ENCODE results near the gene ACTL7A. TPM values are rescaled to one million over a fixed set of nuclear protein-coding genes. Genes with fewer than 3 reads are reported as not detected.
"Not testable (repeated sequence)": the region's sequence is repeated elsewhere in the genome, so short reads cannot be mapped to it uniquely, and the experiment has no call there.

Gene ACTL7A
- total RNA-seq, 2 donors from 2014 or later: not detected

DNA sequence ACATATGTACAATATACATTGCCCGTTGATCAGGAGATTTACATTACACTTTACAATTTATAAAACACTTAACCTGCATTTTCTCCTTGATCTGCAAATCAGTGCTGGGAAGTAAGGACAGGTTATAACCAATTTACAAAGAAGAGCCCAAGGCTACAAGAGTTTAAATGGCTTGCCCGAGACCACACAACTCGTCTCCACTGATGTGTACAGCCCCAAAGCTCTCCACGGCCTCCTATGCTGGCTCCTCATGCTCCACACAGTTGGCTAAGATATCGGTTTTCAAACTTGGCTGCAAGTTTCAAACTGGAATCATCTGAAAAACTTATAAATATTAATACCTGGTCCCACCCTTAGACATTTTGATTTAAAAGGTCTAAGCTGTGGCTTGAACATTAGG, 16.6 kb upstream of the ACTL7A start:
- ATAC-seq: no peak
- intact Hi-C loops (cut with DNase I): no loop called here
- no peak for DNase-seq

DNA sequence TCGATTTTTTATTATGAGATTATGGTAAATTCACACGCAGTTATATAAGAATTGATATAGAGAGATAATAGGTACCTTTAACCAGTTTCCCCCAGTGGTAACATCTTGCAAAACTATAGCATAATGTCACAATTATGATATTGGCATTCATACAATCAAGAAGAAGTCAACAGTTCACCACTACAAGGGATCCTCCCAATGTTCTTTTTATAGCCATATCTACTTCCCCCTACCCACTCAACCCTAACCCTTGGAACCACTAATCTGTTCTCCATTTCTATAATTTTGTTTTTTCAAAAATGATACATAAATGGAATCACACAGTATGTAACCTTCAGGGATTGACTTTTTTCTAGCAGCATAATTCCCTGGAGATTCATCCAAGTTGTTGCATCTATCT, 16.1 kb upstream of the ACTL7A start:
- no peak for ATAC-seq
- intact Hi-C loops (cut with DNase I): no loop called here
- DNase-seq: no peak

DNA sequence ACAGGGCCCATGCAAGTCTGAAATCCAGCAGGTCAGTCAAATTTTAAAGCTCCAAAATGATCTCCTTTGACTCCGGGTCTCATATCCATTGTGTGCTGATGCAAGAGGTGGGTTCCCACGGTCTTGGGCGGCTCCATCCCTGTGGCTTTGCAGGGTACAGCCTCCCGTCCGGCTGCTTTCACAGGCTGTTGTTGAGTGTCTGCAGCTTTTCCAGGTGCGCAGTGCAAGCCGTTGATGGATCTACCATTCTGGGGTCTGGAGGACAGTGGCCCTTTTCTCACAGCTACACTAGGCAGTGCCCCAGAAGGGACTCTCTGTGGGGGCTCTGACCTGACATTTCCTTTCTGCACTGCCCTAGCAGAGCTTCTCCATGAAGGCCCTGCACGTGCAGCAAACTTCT, 13.8 kb upstream of the ACTL7A start:
- DNase-seq; intact Hi-C loops (cut with DNase I); ATAC-seq: not testable (repeated sequence)

DNA sequence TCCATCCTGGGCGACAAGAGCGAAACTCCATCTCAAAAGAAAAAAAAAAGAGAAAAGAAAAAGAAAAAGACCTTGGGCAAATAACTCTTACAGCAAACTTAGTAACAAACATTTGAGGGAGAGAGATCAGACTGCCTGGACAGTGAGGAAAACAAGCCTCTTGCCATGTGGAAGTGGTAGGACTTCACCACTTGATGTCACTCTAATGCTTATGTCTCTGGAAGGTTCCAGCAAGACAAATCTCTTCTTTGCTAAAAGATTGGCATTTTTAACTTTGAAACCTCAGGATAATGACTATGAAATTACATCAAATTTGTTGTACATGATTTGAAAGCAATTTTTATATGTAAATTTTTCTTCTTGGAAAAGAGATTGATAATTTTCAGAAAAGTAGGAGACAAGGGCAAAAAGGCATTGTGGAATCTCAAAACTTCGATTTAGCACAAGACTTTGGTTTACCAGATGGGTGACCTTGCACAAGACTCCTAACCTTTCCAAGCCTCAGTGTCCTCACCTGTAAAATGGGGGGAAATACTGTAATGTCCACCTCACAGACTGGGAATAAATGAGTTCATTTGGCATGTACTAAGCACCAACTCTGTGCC, 11.7 kb upstream of the ACTL7A start:
- DNase-seq (no peak), ATAC-seq (no peak)
- intact Hi-C loops (cut with DNase I): no loop called here

DNA sequence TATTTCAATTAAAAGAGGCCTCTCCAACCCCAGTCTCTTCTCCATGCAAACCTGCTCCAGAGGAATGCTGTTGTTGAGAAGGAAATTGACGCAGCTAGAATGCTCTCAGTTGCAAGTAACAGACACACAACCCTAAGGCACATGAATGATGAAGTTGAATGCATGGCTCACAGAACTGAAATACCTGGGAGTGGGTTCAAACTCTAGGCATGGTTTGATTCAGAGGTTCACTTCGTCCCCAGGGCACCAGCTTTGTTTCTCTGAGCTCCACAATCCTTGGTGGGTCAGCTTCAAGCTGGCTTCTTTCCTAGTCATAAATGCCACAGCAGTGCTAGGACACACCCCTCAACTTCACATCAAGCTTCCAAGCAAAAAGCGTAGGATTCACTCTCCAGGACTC, 10.9 kb upstream of the ACTL7A start:
- ATAC-seq (no peak), DNase-seq (no peak)
- intact Hi-C loops (cut with DNase I): no loop called here

DNA sequence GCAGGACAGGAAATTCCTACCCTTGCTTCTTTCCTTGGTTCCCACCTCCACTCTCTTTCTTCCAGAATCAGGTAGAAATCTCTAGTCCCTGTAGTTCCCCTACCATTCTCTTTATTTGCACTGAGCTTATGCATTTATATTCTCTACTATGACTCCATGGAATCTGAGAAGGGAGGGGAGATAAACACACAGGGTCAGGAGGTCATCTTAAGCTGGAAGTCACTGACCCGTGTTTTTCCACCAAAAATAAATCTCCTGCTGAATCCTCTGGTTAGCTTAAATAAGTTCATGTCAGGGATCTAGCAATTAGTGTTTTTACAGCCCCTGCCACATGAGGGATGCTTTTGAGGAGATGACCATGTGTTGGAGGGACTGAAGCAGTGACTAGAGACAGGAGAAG, 10.0 kb upstream of the ACTL7A start:
- intact Hi-C loops (cut with DNase I): no loop called here
- DNase-seq (no peak), ATAC-seq (no peak)

DNA sequence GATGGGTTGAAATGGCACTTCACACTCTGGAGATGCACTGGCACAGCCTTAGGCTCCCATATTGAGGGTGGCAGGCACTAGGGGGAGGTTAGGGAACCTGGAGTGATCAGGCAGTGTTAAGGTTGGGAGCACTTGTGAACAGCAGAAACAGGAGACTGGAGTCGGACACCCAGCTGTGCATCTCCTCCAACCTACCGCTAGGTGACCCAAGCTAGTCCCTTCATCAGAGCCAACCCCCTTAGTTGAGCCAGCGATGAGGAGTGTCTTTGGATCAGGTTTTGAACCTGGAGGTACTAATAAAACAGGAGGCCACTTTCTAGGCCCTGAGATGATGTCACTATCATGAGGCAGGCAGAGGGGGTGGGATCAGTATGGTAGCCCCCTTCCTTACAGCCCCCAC, 8.0 kb upstream of the ACTL7A start:
- ATAC-seq (no peak), DNase-seq (no peak)
- intact Hi-C loops (cut with DNase I): no loop called here

DNA sequence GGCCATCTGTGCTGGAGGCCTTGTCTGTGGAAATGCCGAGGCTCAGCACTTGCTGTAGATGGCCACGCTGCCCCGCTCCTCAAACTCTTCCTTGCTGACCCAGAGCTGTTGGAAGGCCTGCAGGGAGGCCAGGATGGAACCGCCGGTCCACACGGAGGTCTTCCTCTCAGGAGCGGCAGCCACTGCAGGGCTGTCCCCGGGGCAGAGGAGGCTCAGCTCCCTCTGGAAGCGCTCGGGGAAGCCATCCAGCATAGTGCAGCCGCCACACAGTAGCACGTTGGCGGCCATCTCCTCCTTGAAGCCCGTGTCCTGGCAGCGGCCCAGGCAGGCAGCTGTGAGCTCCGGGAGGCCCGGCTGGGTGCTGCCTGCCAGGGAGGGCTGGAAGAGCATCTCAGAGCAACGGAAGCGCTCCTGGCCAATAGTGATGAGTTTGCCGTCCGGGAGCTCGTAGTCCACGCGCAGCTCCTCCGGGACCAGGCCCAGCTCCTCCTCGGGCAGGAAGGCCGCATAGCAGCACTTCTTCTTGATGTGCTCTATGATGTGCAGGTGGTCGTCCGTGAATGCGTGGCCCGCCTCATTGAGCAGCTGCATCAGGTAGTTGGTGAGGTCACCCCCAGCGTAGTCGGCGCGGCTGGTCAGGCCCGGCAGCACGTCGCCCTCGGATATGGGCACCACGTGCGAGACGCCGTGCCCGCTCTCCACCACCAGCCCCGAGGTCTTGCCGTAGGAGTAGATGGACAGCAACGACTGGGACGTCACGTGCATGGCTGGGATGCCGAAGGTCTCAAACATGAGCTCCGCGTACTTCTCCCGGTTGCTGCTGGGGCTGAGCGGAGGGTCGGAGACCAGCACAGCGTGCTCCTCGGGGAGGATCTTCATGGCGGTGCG, 7.2 kb upstream of the ACTL7A start:
- intact Hi-C loops (cut with DNase I): no loop called here
- ATAC-seq (peak in 1 of 2 donors; percentile 19), DNase-seq (no peak)

DNA sequence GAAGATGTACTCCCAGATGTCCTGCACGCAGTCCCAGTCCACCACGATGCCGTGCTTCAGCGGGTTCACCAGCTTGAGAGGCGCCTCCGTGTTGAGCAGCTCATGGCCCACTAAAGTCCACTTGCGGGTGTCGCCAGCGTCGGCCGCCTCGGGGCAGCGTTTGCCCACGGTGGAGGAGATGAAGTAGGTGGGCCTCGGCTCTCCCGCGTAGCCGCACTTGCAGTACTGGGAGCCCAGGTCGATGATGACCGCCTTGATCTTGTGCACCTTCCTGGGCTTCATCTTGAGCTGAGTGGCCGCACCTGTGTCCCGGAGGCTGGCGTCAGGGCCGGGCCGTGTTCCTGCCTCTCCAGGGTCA, 6.6 kb upstream of the ACTL7A start:
- DNase-seq: no peak
- no peak for ATAC-seq
- intact Hi-C loops (cut with DNase I): no loop called here

DNA sequence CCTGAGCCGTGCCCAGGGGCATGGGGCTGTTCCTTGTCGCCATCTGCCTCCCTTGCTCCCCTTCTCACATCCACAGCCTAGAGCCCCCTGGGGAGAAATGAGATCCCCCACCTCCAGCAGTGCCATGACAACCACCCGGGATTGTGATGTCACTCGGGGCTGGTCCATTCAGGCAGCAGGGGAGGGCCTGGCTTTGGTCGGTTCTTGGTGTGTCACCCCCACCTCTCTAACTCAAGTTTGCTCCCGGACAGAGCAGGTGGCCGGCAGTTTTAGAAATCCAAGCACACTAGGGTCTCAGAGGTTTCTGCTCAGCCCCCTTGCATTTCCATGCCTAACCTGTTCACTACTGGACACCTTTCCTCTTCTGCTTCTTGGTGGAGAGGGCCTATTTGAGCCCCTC, 6.2 kb upstream of the ACTL7A start, which contains the start of gene ACTL7B:
TSS of gene ACTL7B (minus strand) at position 99 of the 400 bp plus-strand sequence. CDS start at position 43, 56 bp downstream.
- intact Hi-C loops (cut with DNase I): no loop called here
- DNase-seq: no peak
- ATAC-seq: no peak

DNA sequence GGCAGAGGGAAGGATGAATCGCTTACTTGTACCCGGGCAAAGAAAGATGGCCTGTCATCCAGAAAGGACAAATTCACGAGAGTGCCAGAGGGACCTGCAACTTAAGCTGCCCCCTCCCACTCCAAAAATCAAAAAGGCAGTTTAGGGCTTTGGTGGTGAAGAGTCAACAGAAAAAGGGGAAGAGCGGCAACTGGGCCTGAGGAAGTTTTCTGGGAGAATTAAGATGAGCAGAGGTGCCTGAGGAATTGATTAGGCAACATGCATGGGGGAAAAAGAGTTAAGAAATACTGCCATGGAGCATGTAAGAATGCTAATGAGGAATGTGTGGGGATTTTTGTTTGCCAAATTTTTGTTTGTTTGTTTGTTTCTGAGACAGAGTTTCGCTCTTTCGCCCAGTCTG, 4.5 kb upstream of the ACTL7A start:
- DNase-seq: no peak
- intact Hi-C loops (cut with DNase I): no loop called here
- no peak for ATAC-seq

DNA sequence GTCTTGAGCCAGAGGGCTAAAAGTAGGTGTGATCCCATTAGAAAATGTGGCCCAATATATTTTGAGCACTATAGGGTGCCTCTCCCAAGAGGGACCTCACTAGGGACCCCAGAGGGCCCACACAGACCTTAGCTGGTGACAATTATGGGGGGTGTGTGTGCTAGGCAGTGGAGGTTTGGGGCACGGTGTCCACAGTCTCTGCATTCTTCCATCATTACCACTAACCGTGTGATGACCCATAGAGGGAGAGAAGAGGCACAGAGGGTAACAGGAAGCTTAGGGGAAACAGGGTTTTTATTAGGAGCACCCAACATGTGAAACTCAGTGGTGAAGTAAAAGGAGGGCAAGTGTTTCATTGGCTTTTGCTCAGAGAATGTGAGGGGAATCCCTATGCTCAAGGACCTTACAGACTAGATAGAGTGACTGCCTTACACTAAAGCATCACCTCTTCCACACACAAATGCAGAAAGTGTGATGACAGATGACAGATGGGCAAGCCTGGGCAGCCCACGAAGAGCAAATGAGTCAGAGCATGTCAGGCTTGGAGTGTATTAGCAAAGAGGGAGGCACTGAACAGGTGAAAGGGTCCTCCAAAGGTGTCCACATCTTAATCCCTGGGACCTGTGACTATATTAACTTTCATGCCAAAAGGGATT, 2.5 kb upstream of the ACTL7A start:
- ATAC-seq (no peak), DNase-seq (no peak)
- intact Hi-C loops (cut with DNase I): no loop called here

DNA sequence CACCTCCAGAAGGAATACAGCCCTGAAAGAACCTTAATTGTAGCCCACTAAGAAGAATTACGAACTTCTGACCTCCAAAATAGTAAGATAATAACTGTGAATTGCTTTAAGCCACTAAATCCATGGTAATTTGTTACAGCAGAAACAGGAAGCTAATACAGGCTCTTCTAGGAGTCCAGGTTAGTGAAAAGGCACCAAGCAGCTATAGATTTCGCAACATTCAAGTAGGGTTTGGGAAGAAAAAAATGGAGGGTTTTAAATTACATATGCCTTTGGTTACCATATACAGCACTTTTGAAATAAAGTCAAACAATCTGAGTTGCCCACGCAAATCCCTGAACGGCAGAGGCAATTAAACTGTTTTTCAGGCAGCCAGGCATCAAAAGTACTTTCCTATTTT, 1.7 kb upstream of the ACTL7A start:
- intact Hi-C loops (cut with DNase I): no loop called here
- DNase-seq (no peak), ATAC-seq (no peak)

DNA sequence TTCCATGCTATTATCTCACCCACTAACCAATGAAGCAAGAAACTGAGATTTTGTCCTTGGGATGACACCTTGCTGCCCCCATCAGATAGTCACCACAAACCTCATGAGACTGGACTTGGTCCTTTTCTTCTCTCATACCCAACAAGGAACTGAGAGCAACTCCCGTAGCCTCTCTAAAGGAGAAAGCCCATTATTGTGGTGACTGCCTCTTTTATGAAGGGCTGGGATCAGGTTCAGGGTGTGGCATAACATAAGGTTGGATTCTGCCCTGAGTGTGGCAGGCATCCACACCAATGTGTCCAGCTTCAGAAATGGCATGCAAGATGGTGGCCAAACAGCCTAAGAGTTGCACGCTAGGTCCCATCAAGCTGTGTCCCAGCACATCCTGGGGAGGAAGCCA, 1.3 kb upstream of the ACTL7A start:
- DNase-seq (no peak), ATAC-seq (no peak)
- intact Hi-C loops (cut with DNase I): no loop called here

DNA sequence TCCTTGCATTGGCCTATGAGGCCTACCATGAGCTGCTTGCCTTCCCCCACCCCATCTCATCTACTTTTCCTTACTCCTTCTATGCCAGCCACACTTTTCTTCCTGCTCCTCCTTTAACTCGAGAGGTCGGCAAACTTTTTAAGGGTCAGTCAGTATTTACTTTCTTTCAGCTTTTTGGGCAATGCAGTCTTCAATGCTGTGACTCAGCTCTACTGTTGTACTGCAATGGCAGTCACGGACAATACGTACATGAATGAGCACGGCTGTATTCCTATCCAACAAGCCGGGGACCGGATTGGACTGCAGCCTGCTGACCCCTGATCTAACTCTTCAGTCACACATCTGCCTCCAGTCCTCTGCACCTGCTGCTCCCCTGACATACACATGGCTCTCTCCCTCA, 602 bp upstream of the ACTL7A start:
- DNase-seq (no peak), ATAC-seq (no peak)
- intact Hi-C loops (cut with DNase I): no loop called here

DNA sequence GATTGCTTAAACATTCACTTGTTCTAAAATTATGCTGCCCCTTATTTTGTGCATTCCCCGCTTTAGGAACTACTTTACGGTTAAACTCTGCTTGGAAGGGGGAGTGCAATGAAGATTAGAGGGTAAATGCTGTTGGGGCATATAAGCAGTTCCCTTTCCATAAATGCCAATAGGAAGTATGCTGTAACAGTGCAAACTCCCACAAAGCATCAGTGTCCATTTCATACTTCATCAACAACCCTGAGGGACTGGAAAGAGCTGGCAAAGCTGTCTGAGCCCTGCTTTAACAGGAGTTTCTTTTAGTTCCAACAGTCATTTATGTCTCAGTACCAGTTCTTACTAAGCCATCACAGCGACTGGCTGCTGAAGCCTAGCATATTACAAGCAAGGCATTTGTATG, 1.8 kb downstream of the ACTL7A start:
- DNase-seq (no peak), ATAC-seq (no peak)
- intact Hi-C loops (cut with DNase I): no loop called here

DNA sequence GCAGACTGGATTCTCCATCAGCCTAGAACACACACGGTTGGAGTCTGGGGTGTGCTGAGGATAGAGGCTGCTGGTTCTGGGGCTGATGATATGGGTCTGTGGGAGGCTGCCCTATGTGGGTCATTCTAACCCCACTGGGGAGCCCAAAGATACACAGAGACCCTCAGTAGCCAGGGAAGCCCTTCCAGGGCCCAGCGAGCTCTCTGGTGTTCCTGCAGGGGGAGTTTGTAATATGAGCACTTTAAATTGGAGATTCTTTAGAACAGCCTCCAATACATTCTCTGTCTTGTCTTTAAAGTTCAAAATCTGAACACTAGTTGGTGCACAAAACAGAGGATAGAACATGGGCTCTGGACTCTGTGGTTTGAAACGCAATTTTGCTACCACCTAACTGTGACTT, 2.4 kb downstream of the ACTL7A start:
- ATAC-seq (no peak), DNase-seq (no peak)
- intact Hi-C loops (cut with DNase I): no loop called here

DNA sequence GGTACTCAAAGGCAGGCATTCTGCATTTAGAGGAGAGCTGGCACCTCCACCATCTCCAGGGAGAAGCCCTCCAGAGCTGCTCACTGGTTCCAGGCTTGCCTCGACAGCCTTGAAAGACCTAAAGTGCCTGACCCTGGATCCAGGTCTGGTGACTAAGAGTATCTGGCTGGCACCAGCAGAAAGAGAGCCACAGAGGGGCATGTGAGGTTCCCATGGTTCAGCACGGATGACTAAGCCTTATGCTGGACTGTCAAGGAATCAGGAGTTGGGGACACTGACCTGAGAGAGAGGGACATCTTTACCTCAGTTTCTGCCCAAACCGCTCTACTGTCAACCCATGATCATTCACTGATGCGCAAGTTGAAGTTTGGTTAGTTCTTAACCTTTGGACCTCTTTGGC, 3.0 kb downstream of the ACTL7A start:
- intact Hi-C loops (cut with DNase I): no loop called here
- DNase-seq (no peak), ATAC-seq (peak in 1 of 2 donors; percentile 55)

DNA sequence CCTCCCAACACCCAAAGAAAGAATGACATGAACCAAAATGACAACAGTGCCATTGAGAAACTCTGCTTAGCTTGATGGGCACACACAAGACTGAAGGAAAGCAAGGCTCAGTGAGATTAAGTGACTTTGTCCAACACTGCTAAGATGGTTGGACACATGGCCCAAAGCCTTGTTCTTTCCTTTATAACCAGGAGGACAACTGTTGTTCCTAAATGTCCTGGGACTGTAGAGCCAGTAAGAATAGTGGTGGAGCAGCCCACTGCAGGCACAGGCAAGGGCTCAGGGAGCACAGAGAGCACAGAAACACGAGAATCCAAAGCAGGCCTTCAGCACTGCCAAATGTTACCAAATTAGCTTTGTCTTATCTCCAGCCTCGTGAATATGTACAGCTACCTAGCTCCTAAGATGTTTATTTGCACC, 3.9 kb downstream of the ACTL7A start:
- no peak for ATAC-seq
- intact Hi-C loops (cut with DNase I): no loop called here
- no peak for DNase-seq

DNA sequence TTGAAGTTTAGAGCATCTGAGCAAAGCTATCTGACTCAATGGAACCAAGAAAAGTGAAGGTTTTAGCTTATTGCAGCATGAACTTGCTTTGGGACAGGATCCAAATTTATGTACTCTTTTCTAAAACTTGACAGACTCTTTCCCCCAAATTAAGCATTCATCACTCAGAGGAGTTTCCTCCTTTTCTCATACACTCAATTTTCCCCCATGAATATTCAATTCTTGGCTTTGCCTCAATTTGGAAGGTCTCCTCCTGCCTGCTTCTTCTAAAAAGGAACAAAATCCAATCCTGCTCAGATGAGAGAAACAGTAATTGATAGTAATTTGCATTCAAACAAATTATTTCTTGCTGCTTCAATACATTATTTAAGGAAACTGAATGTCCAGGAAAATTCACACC, 5.0 kb downstream of the ACTL7A start:
- ATAC-seq: no peak
- intact Hi-C loops (cut with DNase I): no loop called here
- no peak for DNase-seq

DNA sequence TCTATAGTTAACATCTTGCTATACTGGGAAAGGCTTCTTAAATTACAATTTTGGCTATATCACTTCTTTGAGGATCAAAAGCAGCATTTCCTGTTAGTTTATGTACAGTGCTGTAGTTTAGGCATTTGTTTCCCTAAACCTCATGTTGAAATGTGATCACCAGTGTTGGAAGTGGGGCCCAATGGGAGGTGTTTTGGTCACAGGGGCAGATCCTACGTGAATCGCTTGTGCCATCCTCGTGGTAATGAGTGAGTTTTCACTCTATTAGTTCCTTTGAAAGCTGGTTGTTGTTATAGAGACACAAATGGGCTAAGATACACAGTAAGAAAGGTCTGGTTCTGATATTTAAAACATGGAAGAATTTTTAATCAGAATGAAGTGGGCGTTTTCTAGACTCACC, 5.8 kb downstream of the ACTL7A start:
- intact Hi-C loops (cut with DNase I): no loop called here
- DNase-seq (no peak), ATAC-seq (no peak)
